ENCODE results near the gene CNNM1.

CNNM1 gene

GRCh38 chr10:99329304-99329553 lies at the start of gene CNNM1:
Gene CNNM1 (plus strand): TSS chr10:99329356. CDS start chr10:99329388, 32 bp downstream.
- TF ChIP-seq ZFX (IDR thresholded peaks at IDR 0.05; ENCODE audit: borderline replicate concordance) (no peak), CTCF (IDR thresholded peaks at IDR 0.05) (no peak)
- H3K27ac ChIP-seq = peak within 1 kb of the TSS; percentile 56

GRCh38 chr10:99279626-99280111 lies 49.5 kb upstream of the CNNM1 start:
- no peak overlapping the region for H3K27ac ChIP-seq
- TF ChIP-seq CTCF (IDR thresholded peaks at IDR 0.05) = no peak
- TF ChIP-seq ZFX (IDR thresholded peaks at IDR 0.05; ENCODE audit: borderline replicate concordance) = no peak

GRCh38 chr10:99280472-99280871 lies 48.7 kb upstream of the CNNM1 start:
- H3K27ac ChIP-seq = no peak overlapping the region
- TF ChIP-seq ZFX (IDR thresholded peaks at IDR 0.05; ENCODE audit: borderline replicate concordance) = no peak

GRCh38 chr10:99285881-99286280 lies 43.3 kb upstream of the CNNM1 start:
- TF ChIP-seq ZFX (IDR thresholded peaks at IDR 0.05; ENCODE audit: borderline replicate concordance) (no peak), CTCF (IDR thresholded peaks at IDR 0.05) (no peak)
- no peak overlapping the region for H3K27ac ChIP-seq

GRCh38 chr10:99290306-99290705 lies 38.9 kb upstream of the CNNM1 start:
- TF ChIP-seq ZFX (IDR thresholded peaks at IDR 0.05; ENCODE audit: borderline replicate concordance) (no peak), CTCF (IDR thresholded peaks at IDR 0.05) (no peak)
- H3K27ac ChIP-seq = no peak overlapping the region

GRCh38 chr10:99292159-99292558 lies 37.0 kb upstream of the CNNM1 start:
- H3K27ac ChIP-seq = no peak overlapping the region
- no peak for TF ChIP-seq ZFX (IDR thresholded peaks at IDR 0.05; ENCODE audit: borderline replicate concordance)
- no peak for TF ChIP-seq CTCF (IDR thresholded peaks at IDR 0.05)

GRCh38 chr10:99296605-99297004 lies 32.6 kb upstream of the CNNM1 start:
- no peak overlapping the region for H3K27ac ChIP-seq
- no peak for TF ChIP-seq CTCF (IDR thresholded peaks at IDR 0.05)
- TF ChIP-seq ZFX (IDR thresholded peaks at IDR 0.05; ENCODE audit: borderline replicate concordance) = no peak

GRCh38 chr10:99297033-99297432 lies 32.1 kb upstream of the CNNM1 start:
- TF ChIP-seq ZFX (IDR thresholded peaks at IDR 0.05; ENCODE audit: borderline replicate concordance) (no peak), CTCF (IDR thresholded peaks at IDR 0.05) (no peak)
- no peak overlapping the region for H3K27ac ChIP-seq
